ENCODE results near the gene SUMO3.

SUMO3 gene

GRCh38 chr21:44803651-44804050 lies 14.2 kb downstream of the SUMO3 start:
- DNase-seq (ENCODE audit: low read depth in 2 of 2) = no peak

- DNase-seq (ENCODE audit: low read depth in 2 of 2) = no peak
These were observed 15.3 kb downstream of the SUMO3 start for GRCh38 chr21:44802396-44803153.

- DNase-seq (ENCODE audit: low read depth in 2 of 2) = peak; percentile 81 to 85
These were observed 16.1 kb downstream of the SUMO3 start, which contains the start of gene UBE2G2 for GRCh38 chr21:44801468-44802395. UBE2G2 (minus strand) TSS chr21:44801820; CDS start chr21:44801748, 72 bp downstream.

GRCh38 chr21:44800971-44801467 lies 16.8 kb downstream of the SUMO3 start:
- no peak for DNase-seq (ENCODE audit: low read depth in 2 of 2)

GRCh38 chr21:44800103-44800502 lies 17.8 kb downstream of the SUMO3 start:
- no peak for DNase-seq (ENCODE audit: low read depth in 2 of 2)

- DNase-seq (ENCODE audit: low read depth in 2 of 2) = no peak
These were observed 18.2 kb downstream of the SUMO3 start for GRCh38 chr21:44799646-44800045.

GRCh38 chr21:44797775-44798174 lies 20.1 kb downstream of the SUMO3 start:
- DNase-seq (ENCODE audit: low read depth in 2 of 2) = no peak

- no peak for DNase-seq (ENCODE audit: low read depth in 2 of 2)
These were observed 22.5 kb downstream of the SUMO3 start for GRCh38 chr21:44795342-44795741.

GRCh38 chr21:44793592-44794374 lies 24.1 kb downstream of the SUMO3 start:
- DNase-seq (ENCODE audit: low read depth in 2 of 2) = no peak

GRCh38 chr21:44792702-44793591 lies 24.9 kb downstream of the SUMO3 start:
- peak; percentile 25 to 30 for DNase-seq (ENCODE audit: low read depth in 2 of 2)

GRCh38 chr21:44791993-44792392 lies 25.9 kb downstream of the SUMO3 start:
- DNase-seq (ENCODE audit: low read depth in 2 of 2) = no peak

GRCh38 chr21:44791246-44791645 lies 26.6 kb downstream of the SUMO3 start:
- no peak for DNase-seq (ENCODE audit: low read depth in 2 of 2)

- no peak for DNase-seq (ENCODE audit: low read depth in 2 of 2)
These were observed 27.5 kb downstream of the SUMO3 start for GRCh38 chr21:44790368-44790767.

- no peak for DNase-seq (ENCODE audit: low read depth in 2 of 2)
These were observed 28.0 kb downstream of the SUMO3 start for GRCh38 chr21:44789880-44790279.

- DNase-seq (ENCODE audit: low read depth in 2 of 2) = no peak
These were observed 32.1 kb downstream of the SUMO3 start for GRCh38 chr21:44785620-44786335.

- no peak for DNase-seq (ENCODE audit: low read depth in 2 of 2)
These were observed 33.1 kb downstream of the SUMO3 start for GRCh38 chr21:44784810-44785209.

GRCh38 chr21:44783020-44783696 lies 34.7 kb downstream of the SUMO3 start:
- no peak for DNase-seq (ENCODE audit: low read depth in 2 of 2)

GRCh38 chr21:44780767-44781459 lies 36.9 kb downstream of the SUMO3 start:
- no peak for DNase-seq (ENCODE audit: low read depth in 2 of 2)

GRCh38 chr21:44780137-44780502 lies 37.7 kb downstream of the SUMO3 start:
- DNase-seq (ENCODE audit: low read depth in 2 of 2) = no peak
